Natural killer cell (primary cell): ENCODE measurements around the gene NEDD4L. TPM values are rescaled to one million over a fixed set of nuclear protein-coding genes. Genes with fewer than 3 reads are reported as not detected.

Experiments
- ATAC-seq, 3 donors: fragments of 150-1000 bp in 2 of 3; fragments of 200-7000 bp in 1 of 3; cut with Tn5 transposase; 1 replicate in 1 of 3; 2 replicates in 2 of 3; pipeline ENCODE4 v1.10.0; 2021; ENCODE audit warnings: mild to moderate bottlenecking in 2 of 3, moderate library complexity in 2 of 3
- DNase-seq, 2 donors: peaks; one replicate each; pipeline versions ENCODE4 v3.0.0 to v3.0.0-alpha.2; 2013 to 2021; ENCODE audit warnings: mixed read lengths in 1 of 2
- H3K27ac ChIP-seq: one replicate; pipeline ENCODE4 v1.5.1; 2013; ENCODE audit warnings: mild to moderate bottlenecking, low read length
- H3K27me3 ChIP-seq: one replicate; pipeline ENCODE4 v1.6.1; 2013; ENCODE audit warnings: low read length; ENCODE audit not compliant: control insufficient read depth, insufficient read depth
- H3K36me3 ChIP-seq: one replicate; pipeline ENCODE4 v1.6.1; 2013; ENCODE audit warnings: low read length; ENCODE audit not compliant: control insufficient read depth, insufficient read depth
- H3K4me1 ChIP-seq: one replicate; pipeline ENCODE4 v1.6.1; 2013; ENCODE audit warnings: low read length; ENCODE audit not compliant: control insufficient read depth, insufficient read depth
- H3K4me3 ChIP-seq: one replicate; pipeline ENCODE4 v1.5.1; 2013; ENCODE audit warnings: low read length
- H3K9me3 ChIP-seq: one replicate; pipeline ENCODE4 v1.6.1; 2013; ENCODE audit warnings: low read length; ENCODE audit not compliant: control insufficient read depth, insufficient read depth
- H3K27ac Mint-ChIP-seq, 2 donors: one replicate each; pipeline ENCODE4 v1.8.0; 2022; ENCODE audit warnings: mild to moderate bottlenecking in 2 of 2, mixed read lengths in 2 of 2, moderate library complexity in 1 of 2
- H3K27me3 Mint-ChIP-seq, 2 donors: one replicate each; pipeline ENCODE4 v1.8.0; 2022; ENCODE audit warnings: low read depth in 2 of 2, mixed read lengths in 2 of 2
- H3K36me3 Mint-ChIP-seq: one replicate; pipeline ENCODE4 v1.8.0; 2022; ENCODE audit warnings: mixed read lengths
- H3K4me1 Mint-ChIP-seq, 2 donors: one replicate each; pipeline ENCODE4 v1.8.0; 2022; ENCODE audit warnings: mixed read lengths in 2 of 2
- H3K4me3 Mint-ChIP-seq: one replicate; pipeline ENCODE4 v1.8.0; 2022; ENCODE audit warnings: mild to moderate bottlenecking, moderate library complexity, mixed read lengths
- H3K9me3 Mint-ChIP-seq, 2 donors: one replicate each; pipeline ENCODE4 v1.8.0; 2022; ENCODE audit warnings: mixed read lengths in 2 of 2
- CTCF ChIP-seq: fragments of 200-600 bp; IDR thresholded peaks from one replicate; pipeline ENCODE4 v1.8.0; 2022; ENCODE audit warnings: antibody characterized with exemption
- WGBS: methylation state at CpG from one replicate; pipeline ENCODE4 v1.1.7; 2013; ENCODE audit warnings: missing lambda C conversion rate; ENCODE audit not compliant: insufficient coverage; 5-methylcytosine and 5-hydroxymethylcytosine counted together
- intact Hi-C: fragments of 100-400 bp; cut with micrococcal nuclease; formaldehyde crosslinking; loops from one replicate; pipeline ENCODE4 v1.14.2; 2022
- total RNA-seq, 4 donors: library from RNA; stranded (reverse); fragments of 120-200 nt in 1 of 4; gene quantifications; one replicate each; pipeline versions ENCODE4 v1.2.3 to v1.2.4, GENCODE V29; 2013 to 2022

The NEDD4L gene
- total RNA-seq, 3 donors from 2014 or later (not counting 1 experiment from before 2014, with no cell fraction given) = 3.4 to 15.3 (median 14.3) TPM

- no peak overlapping the region for H3K4me3 ChIP-seq
- Mint-ChIP-seq H3K27ac (no peak overlapping the region), H3K27me3 (peaks cover 0 to 11% of the 10 kb centered on the region in 2 donors), H3K4me3 (no peak overlapping the region), H3K36me3 (no peaks in the 10 kb centered on the region), H3K9me3 (no peaks in the 10 kb centered on the region), H3K4me1 (no peaks in the 10 kb centered on the region)
- no peaks in the 10 kb centered on the region for H3K4me1 ChIP-seq
- 89% methylated on average over 10 of the region's 11 CpGs for WGBS
- H3K36me3 ChIP-seq = no peaks in the 10 kb centered on the region
- no peaks in the 10 kb centered on the region for H3K27me3 ChIP-seq
- H3K9me3 ChIP-seq = no peaks in the 10 kb centered on the region
- intact Hi-C loops = no loop called here
- no peak overlapping the region for H3K27ac ChIP-seq
- no peak for ATAC-seq
- TF ChIP-seq CTCF = no peak
- no peak for DNase-seq
These were observed 35.0 kb downstream of the NEDD4L start for GRCh38 chr18:58078889-58079573.

GRCh38 chr18:58080451-58080850 lies 36.4 kb downstream of the NEDD4L start:
- TF ChIP-seq CTCF = no peak
- no peaks in the 10 kb centered on the region for H3K36me3 Mint-ChIP-seq
- intact Hi-C loops = no loop called here
- no peaks in the 10 kb centered on the region for H3K9me3 Mint-ChIP-seq
- no peak overlapping the region for H3K4me3 Mint-ChIP-seq
- Histone ChIP-seq H3K4me1 (no peaks in the 10 kb centered on the region), H3K36me3 (no peaks in the 10 kb centered on the region), H3K4me3 (no peak overlapping the region), H3K27ac (no peak overlapping the region), H3K27me3 (no peaks in the 10 kb centered on the region), H3K9me3 (no peaks in the 10 kb centered on the region)
- H3K27ac Mint-ChIP-seq = no peak overlapping the region
- WGBS = 92% methylated on average over 3 of the region's 3 CpGs
- H3K4me1 Mint-ChIP-seq = no peaks in the 10 kb centered on the region
- peak in 1 of 3 donors; percentile 14 for ATAC-seq
- peaks cover 0 to 11% of the 10 kb centered on the region in 2 donors for H3K27me3 Mint-ChIP-seq
- DNase-seq = no peak

- H3K27ac Mint-ChIP-seq = no peak overlapping the region
- 20% methylated on average over 5 of the region's 6 CpGs for WGBS
These were observed 44.1 kb downstream of the NEDD4L start for GRCh38 chr18:58087928-58088690.

More at GRCh38 chr18:58087928-58088690, 44.1 kb downstream of the NEDD4L start:
- H3K4me1 ChIP-seq = no peaks in the 10 kb centered on the region
- ATAC-seq (peak in 2 of 3 donors; percentile 20 to 62), DNase-seq (no peak)
- H3K4me3 ChIP-seq = no peak overlapping the region
- no peak overlapping the region for H3K27ac ChIP-seq
- H3K9me3 Mint-ChIP-seq = no peaks in the 10 kb centered on the region
- H3K27me3 Mint-ChIP-seq = peaks cover 0 to 3% of the 10 kb centered on the region in 2 donors
- intact Hi-C loops = no loop called here
- TF ChIP-seq CTCF = no peak
- H3K9me3 ChIP-seq = no peaks in the 10 kb centered on the region
- H3K36me3 Mint-ChIP-seq = no peaks in the 10 kb centered on the region
- H3K4me1 Mint-ChIP-seq = no peaks in the 10 kb centered on the region
- H3K4me3 Mint-ChIP-seq = no peak overlapping the region
- no peaks in the 10 kb centered on the region for H3K27me3 ChIP-seq
- H3K36me3 ChIP-seq = no peaks in the 10 kb centered on the region
